Activated CD4-positive, alpha-beta T cell treated with anti-CD3 and anti-CD28 coated beads, Interleukin-10, Interleukin-2, amounts not matched to agents 100 ng/mL and 50 ng/mL, durations not matched to agents 16 hours and 8 hours (primary cell): ENCODE results near the gene OR8D2.
"Not testable (repeated sequence)": the region's sequence is repeated elsewhere in the genome, so short reads cannot be mapped to it uniquely, and the experiment has no call there.

Experiments
- DNase-seq: peaks from one replicate; pipeline ENCODE4 v3.0.0-alpha.2; 2020

OR8D2 gene

GRCh38 chr11:124285610-124286344 is 34.2 kb downstream of the OR8D2 start:
- no peak for DNase-seq

GRCh38 chr11:124278261-124278660 is 41.7 kb downstream of the OR8D2 start:
- DNase-seq: no peak

GRCh38 chr11:124277804-124278203 is 42.2 kb downstream of the OR8D2 start:
- no peak for DNase-seq

GRCh38 chr11:124277207-124277606 is 42.8 kb downstream of the OR8D2 start:
- no peak for DNase-seq

- peak; percentile 49 for DNase-seq
Measured at GRCh38 chr11:124276081-124276480, 43.9 kb downstream of the OR8D2 start.

- DNase-seq: no peak
Measured at GRCh38 chr11:124274000-124274399, 46.0 kb downstream of the OR8D2 start.

GRCh38 chr11:124270886-124271285 is 49.1 kb downstream of the OR8D2 start:
- not testable (repeated sequence) for DNase-seq
